Osteocyte (in vitro differentiated cells): Measurements from ENCODE around the gene CDH23. TPM values are rescaled to one million over a fixed set of nuclear protein-coding genes. Genes with fewer than 3 reads are reported as not detected.

Experiments
- DNase-seq: peaks from one replicate; pipeline ENCODE4 v3.0.0; 2021; ENCODE audit warnings: mixed read lengths; ENCODE audit not compliant: unreplicated experiment; ENCODE audit errors: extremely low spot score
- H3K27ac Mint-ChIP-seq: one replicate; pipeline ENCODE4 v1.8.0; 2021; ENCODE audit warnings: mild to moderate bottlenecking, mixed read lengths; ENCODE audit not compliant: unreplicated experiment
- H3K27me3 Mint-ChIP-seq: one replicate; pipeline ENCODE4 v1.8.0; 2021; ENCODE audit warnings: mixed read lengths; ENCODE audit not compliant: unreplicated experiment
- H3K36me3 Mint-ChIP-seq: one replicate; pipeline ENCODE4 v1.8.0; 2021; ENCODE audit warnings: mixed read lengths; ENCODE audit not compliant: unreplicated experiment
- H3K4me1 Mint-ChIP-seq: one replicate; pipeline ENCODE4 v1.8.0; 2021; ENCODE audit warnings: mixed read lengths; ENCODE audit not compliant: unreplicated experiment
- H3K4me3 Mint-ChIP-seq: one replicate; pipeline ENCODE4 v1.8.0; 2021; ENCODE audit warnings: mild to moderate bottlenecking, moderate library complexity, mixed read lengths; ENCODE audit not compliant: unreplicated experiment
- H3K9me3 Mint-ChIP-seq: one replicate; pipeline ENCODE4 v1.8.0; 2021; ENCODE audit warnings: mixed read lengths; ENCODE audit not compliant: unreplicated experiment
- total RNA-seq: library from RNA; stranded (reverse); gene quantifications from 2 replicates; pipeline ENCODE4 v1.2.1, GENCODE V29; 2021
- TF ChIP-seq, protein P1 (sequence below): fragments of 200-600 bp; sonication (generic); IDR thresholded peaks from 2 replicates; pipeline ENCODE4 v1.5.0; 2021; ENCODE audit warnings: antibody characterized with exemption, mild to moderate bottlenecking, moderate library complexity

CDH23 gene
- total RNA-seq, 1 donor from 2014 or later, result not detected

- Mint-ChIP-seq H3K9me3 (no peaks in the 10 kb centered on the region), H3K27me3 (peaks cover 23% of the 10 kb centered on the region), H3K4me1 (no peaks in the 10 kb centered on the region), H3K4me3 (no peak overlapping the region), H3K36me3 (no peaks in the 10 kb centered on the region), H3K27ac (no peak overlapping the region)
- TF ChIP-seq, protein P1, sequence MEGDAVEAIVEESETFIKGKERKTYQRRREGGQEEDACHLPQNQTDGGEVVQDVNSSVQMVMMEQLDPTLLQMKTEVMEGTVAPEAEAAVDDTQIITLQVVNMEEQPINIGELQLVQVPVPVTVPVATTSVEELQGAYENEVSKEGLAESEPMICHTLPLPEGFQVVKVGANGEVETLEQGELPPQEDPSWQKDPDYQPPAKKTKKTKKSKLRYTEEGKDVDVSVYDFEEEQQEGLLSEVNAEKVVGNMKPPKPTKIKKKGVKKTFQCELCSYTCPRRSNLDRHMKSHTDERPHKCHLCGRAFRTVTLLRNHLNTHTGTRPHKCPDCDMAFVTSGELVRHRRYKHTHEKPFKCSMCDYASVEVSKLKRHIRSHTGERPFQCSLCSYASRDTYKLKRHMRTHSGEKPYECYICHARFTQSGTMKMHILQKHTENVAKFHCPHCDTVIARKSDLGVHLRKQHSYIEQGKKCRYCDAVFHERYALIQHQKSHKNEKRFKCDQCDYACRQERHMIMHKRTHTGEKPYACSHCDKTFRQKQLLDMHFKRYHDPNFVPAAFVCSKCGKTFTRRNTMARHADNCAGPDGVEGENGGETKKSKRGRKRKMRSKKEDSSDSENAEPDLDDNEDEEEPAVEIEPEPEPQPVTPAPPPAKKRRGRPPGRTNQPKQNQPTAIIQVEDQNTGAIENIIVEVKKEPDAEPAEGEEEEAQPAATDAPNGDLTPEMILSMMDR, result no peak
- no peak for DNase-seq
Observed at GRCh38 chr10:71549766-71550533, 153.2 kb downstream of the CDH23 start.

GRCh38 chr10:71550628-71551027 lies 153.9 kb downstream of the CDH23 start:
- no peaks in the 10 kb centered on the region for H3K36me3 Mint-ChIP-seq

GRCh38 chr10:71551970-71552369 lies 155.2 kb downstream of the CDH23 start:
- no peak for DNase-seq
- H3K36me3 Mint-ChIP-seq, result no peaks in the 10 kb centered on the region
- H3K4me1 Mint-ChIP-seq, result no peaks in the 10 kb centered on the region
- H3K27me3 Mint-ChIP-seq, result peaks cover 35% of the 10 kb centered on the region
- TF ChIP-seq, protein P1, result no peak
- no peaks in the 10 kb centered on the region for H3K9me3 Mint-ChIP-seq
- H3K27ac Mint-ChIP-seq, result no peak overlapping the region
- H3K4me3 Mint-ChIP-seq, result no peak overlapping the region

More at GRCh38 chr10:71550628-71551027, 153.9 kb downstream of the CDH23 start:
- no peak for DNase-seq
- TF ChIP-seq, protein P1, result no peak
- no peak overlapping the region for H3K27ac Mint-ChIP-seq
- H3K4me1 Mint-ChIP-seq, result no peaks in the 10 kb centered on the region
- peaks cover 23% of the 10 kb centered on the region for H3K27me3 Mint-ChIP-seq
- no peaks in the 10 kb centered on the region for H3K9me3 Mint-ChIP-seq
- no peak overlapping the region for H3K4me3 Mint-ChIP-seq

DNA sequence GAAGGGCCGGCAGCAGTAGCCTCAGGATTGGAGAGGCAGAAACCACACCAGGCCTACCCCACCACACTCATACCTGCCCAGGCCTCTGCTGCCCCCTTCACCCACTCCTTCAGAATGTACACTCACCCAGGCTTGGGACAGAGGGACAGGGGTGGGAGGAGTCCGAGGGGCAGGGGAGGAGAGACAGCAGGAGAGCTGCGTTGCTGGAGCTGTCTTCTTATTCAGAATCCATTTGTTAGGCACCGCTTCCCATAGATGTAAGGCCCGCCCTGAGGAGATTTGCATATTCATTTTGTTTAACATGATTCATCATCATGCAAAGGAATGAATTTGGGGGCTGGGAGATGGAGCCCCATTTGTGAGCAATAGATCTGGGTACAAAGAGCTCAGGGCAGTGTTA lies 156.7 kb downstream of the CDH23 start:
- TF ChIP-seq, protein P1, result no peak
- Mint-ChIP-seq H3K4me3 (no peak overlapping the region), H3K27me3 (peaks cover 46% of the 10 kb centered on the region), H3K4me1 (no peaks in the 10 kb centered on the region), H3K9me3 (no peaks in the 10 kb centered on the region), H3K36me3 (no peaks in the 10 kb centered on the region), H3K27ac (no peak overlapping the region)
- DNase-seq, result no peak

GRCh38 chr10:71554671-71555070 lies 158.0 kb downstream of the CDH23 start:
- no peak for DNase-seq
- Mint-ChIP-seq H3K4me3 (no peak overlapping the region), H3K27me3 (peaks cover 56% of the 10 kb centered on the region), H3K9me3 (no peaks in the 10 kb centered on the region), H3K27ac (no peak overlapping the region), H3K4me1 (no peaks in the 10 kb centered on the region), H3K36me3 (no peaks in the 10 kb centered on the region)
- TF ChIP-seq, protein P1, result no peak
